Measurements from ENCODE around the gene ITPK1.

ITPK1 gene

GRCh38 chr14:92929689-92930608 lies 185.8 kb downstream of the ITPK1 start:
- Histone ChIP-seq H3K9me2 (replicated peaks; ENCODE audit: insufficient read depth, low read length) (no peaks in the 10 kb centered on the region), H3K4me3 (ENCODE audit: low read length) (no peak overlapping the region), H3K4me2 (ENCODE audit: low read depth, low read length) (no peak overlapping the region), H3K27me3 (replicated peaks; ENCODE audit: insufficient read depth, low read length) (no peaks in the 10 kb centered on the region), H3K9ac (ENCODE audit: low read length) (no peak overlapping the region), H3K27ac (ENCODE audit: low read length) (no peak overlapping the region), H3K9me3 (replicated peaks; ENCODE audit: insufficient read depth, low read length) (no peaks in the 10 kb centered on the region), H3K4me1 (ENCODE audit: low read length) (no peaks in the 10 kb centered on the region), H3F3A (ENCODE audit: insufficient read depth, low read length) (no peaks in the 10 kb centered on the region), H3K79me2 (ENCODE audit: low read length) (no peaks in the 10 kb centered on the region), H2AFZ (ENCODE audit: low read length) (no peak overlapping the region), H3K36me3 (replicated peaks; ENCODE audit: insufficient read depth, low read length) (no peaks in the 10 kb centered on the region), H4K20me1 (ENCODE audit: insufficient read depth, low read length) (no peaks in the 10 kb centered on the region)
- no peak for DNase-seq
- no peak for TF ChIP-seq EZH2 (optimal IDR thresholded peaks at IDR 0.05; ENCODE audit: low read depth, low read length)
- TF ChIP-seq EZH2phosphoT487 (IDR thresholded peaks at IDR 0.05; ENCODE audit: low read length): no peak
- no peak for TF ChIP-seq CTCF (IDR thresholded peaks at IDR 0.05; ENCODE audit: low read length)

- Histone ChIP-seq H3K9me3 (replicated peaks; ENCODE audit: insufficient read depth, low read length) (no peaks in the 10 kb centered on the region), H3K36me3 (replicated peaks; ENCODE audit: insufficient read depth, low read length) (no peaks in the 10 kb centered on the region), H3K4me2 (ENCODE audit: low read depth, low read length) (no peak overlapping the region), H3F3A (ENCODE audit: insufficient read depth, low read length) (no peaks in the 10 kb centered on the region), H3K79me2 (ENCODE audit: low read length) (no peaks in the 10 kb centered on the region), H3K9ac (ENCODE audit: low read length) (no peak overlapping the region), H3K27me3 (replicated peaks; ENCODE audit: insufficient read depth, low read length) (no peaks in the 10 kb centered on the region), H3K4me1 (ENCODE audit: low read length) (peaks cover 4% of the 10 kb centered on the region; the same call in 1 of the 2 replicates), H3K4me3 (ENCODE audit: low read length) (no peak overlapping the region), H3K27ac (ENCODE audit: low read length) (no peak overlapping the region), H2AFZ (ENCODE audit: low read length) (no peak overlapping the region), H3K9me2 (replicated peaks; ENCODE audit: insufficient read depth, low read length) (no peaks in the 10 kb centered on the region), H4K20me1 (ENCODE audit: insufficient read depth, low read length) (no peaks in the 10 kb centered on the region)
- no peak for DNase-seq
- no peak for TF ChIP-seq EZH2 (optimal IDR thresholded peaks at IDR 0.05; ENCODE audit: low read depth, low read length)
Measured at GRCh38 chr14:92928961-92929688, 186.6 kb downstream of the ITPK1 start.

- Histone ChIP-seq H3K4me3 (ENCODE audit: low read length) (no peak overlapping the region), H3K27ac (ENCODE audit: low read length) (no peak overlapping the region), H2AFZ (ENCODE audit: low read length) (no peak overlapping the region), H3K36me3 (replicated peaks; ENCODE audit: insufficient read depth, low read length) (no peaks in the 10 kb centered on the region), H3F3A (ENCODE audit: insufficient read depth, low read length) (no peaks in the 10 kb centered on the region), H3K4me1 (ENCODE audit: low read length) (peaks cover 6% of the 10 kb centered on the region; the same call in 1 of the 2 replicates), H3K4me2 (ENCODE audit: low read depth, low read length) (no peak overlapping the region), H3K27me3 (replicated peaks; ENCODE audit: insufficient read depth, low read length) (no peaks in the 10 kb centered on the region), H4K20me1 (ENCODE audit: insufficient read depth, low read length) (no peaks in the 10 kb centered on the region), H3K9ac (ENCODE audit: low read length) (no peak overlapping the region), H3K79me2 (ENCODE audit: low read length) (no peaks in the 10 kb centered on the region), H3K9me3 (replicated peaks; ENCODE audit: insufficient read depth, low read length) (no peaks in the 10 kb centered on the region), H3K9me2 (replicated peaks; ENCODE audit: insufficient read depth, low read length) (no peaks in the 10 kb centered on the region)
- no peak for TF ChIP-seq EZH2 (optimal IDR thresholded peaks at IDR 0.05; ENCODE audit: low read depth, low read length)
- no peak for TF ChIP-seq CTCF (IDR thresholded peaks at IDR 0.05; ENCODE audit: low read length)
- no peak for TF ChIP-seq EZH2phosphoT487 (IDR thresholded peaks at IDR 0.05; ENCODE audit: low read length)
- DNase-seq: no peak
Measured at GRCh38 chr14:92928258-92928629, 187.5 kb downstream of the ITPK1 start.
